Measurements from ENCODE around the gene SLC35B2. TPM values are rescaled to one million over a fixed set of nuclear protein-coding genes. Genes with fewer than 3 reads are reported as not detected.

SLC35B2 gene
- total and polyA plus RNA-seq, 2 experiments from 2014 or later = 14.0 to 30.9 TPM

DNA sequence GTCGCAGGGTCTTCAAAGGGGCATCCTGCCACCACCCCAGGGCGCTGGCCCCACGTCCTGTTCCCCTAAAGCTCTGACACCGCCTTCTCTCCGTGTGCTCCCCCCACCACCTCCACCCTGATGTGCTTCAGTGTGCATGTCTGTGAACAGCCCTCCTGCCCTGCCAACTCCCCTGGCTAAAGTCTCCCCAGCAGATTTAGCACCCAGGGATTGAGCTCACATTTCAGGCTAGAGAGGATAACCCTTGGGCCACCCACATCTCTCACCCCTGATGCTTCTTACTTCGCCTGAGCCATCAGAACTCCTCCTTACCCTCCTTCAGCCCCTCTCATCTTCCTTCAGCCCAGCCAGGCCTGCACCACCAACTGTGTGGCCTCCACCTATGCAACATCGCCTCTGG is 20.4 kb upstream of the SLC35B2 start:
- TF ChIP-seq STAT1 (IDR thresholded peaks at IDR 0.05; ENCODE audit: unreplicated experiment) = no peak
- TF ChIP-seq EZH2 (IDR thresholded peaks at IDR 0.05; ENCODE audit: low read depth, unreplicated experiment) = no peak
- no peak for TF ChIP-seq EZH2phosphoT487 (IDR thresholded peaks at IDR 0.05; ENCODE audit: unreplicated experiment)
- no peak for TF ChIP-seq ZNF114 (CRISPR knock-in tag; IDR thresholded peaks at IDR 0.05)
- TF ChIP-seq POLR2AphosphoS5 (IDR thresholded peaks at IDR 0.05; ENCODE audit: low read depth) = no peak
- TF ChIP-seq, protein P1, sequence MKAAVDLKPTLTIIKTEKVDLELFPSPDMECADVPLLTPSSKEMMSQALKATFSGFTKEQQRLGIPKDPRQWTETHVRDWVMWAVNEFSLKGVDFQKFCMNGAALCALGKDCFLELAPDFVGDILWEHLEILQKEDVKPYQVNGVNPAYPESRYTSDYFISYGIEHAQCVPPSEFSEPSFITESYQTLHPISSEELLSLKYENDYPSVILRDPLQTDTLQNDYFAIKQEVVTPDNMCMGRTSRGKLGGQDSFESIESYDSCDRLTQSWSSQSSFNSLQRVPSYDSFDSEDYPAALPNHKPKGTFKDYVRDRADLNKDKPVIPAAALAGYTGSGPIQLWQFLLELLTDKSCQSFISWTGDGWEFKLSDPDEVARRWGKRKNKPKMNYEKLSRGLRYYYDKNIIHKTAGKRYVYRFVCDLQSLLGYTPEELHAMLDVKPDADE (IDR thresholded peaks at IDR 0.05) = no peak
- TF ChIP-seq, protein P2, sequence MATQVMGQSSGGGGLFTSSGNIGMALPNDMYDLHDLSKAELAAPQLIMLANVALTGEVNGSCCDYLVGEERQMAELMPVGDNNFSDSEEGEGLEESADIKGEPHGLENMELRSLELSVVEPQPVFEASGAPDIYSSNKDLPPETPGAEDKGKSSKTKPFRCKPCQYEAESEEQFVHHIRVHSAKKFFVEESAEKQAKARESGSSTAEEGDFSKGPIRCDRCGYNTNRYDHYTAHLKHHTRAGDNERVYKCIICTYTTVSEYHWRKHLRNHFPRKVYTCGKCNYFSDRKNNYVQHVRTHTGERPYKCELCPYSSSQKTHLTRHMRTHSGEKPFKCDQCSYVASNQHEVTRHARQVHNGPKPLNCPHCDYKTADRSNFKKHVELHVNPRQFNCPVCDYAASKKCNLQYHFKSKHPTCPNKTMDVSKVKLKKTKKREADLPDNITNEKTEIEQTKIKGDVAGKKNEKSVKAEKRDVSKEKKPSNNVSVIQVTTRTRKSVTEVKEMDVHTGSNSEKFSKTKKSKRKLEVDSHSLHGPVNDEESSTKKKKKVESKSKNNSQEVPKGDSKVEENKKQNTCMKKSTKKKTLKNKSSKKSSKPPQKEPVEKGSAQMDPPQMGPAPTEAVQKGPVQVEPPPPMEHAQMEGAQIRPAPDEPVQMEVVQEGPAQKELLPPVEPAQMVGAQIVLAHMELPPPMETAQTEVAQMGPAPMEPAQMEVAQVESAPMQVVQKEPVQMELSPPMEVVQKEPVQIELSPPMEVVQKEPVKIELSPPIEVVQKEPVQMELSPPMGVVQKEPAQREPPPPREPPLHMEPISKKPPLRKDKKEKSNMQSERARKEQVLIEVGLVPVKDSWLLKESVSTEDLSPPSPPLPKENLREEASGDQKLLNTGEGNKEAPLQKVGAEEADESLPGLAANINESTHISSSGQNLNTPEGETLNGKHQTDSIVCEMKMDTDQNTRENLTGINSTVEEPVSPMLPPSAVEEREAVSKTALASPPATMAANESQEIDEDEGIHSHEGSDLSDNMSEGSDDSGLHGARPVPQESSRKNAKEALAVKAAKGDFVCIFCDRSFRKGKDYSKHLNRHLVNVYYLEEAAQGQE (IDR thresholded peaks at IDR 0.05; ENCODE audit: unreplicated experiment) = no peak
- TF ChIP-seq CREB1 (CRISPR knock-in tag; IDR thresholded peaks at IDR 0.05; ENCODE audit: low read depth) = no peak
- TF ChIP-seq ZNF331 (CRISPR knock-in tag; IDR thresholded peaks at IDR 0.05; ENCODE audit: low read depth) = no peak
- TF ChIP-seq, protein P3, sequence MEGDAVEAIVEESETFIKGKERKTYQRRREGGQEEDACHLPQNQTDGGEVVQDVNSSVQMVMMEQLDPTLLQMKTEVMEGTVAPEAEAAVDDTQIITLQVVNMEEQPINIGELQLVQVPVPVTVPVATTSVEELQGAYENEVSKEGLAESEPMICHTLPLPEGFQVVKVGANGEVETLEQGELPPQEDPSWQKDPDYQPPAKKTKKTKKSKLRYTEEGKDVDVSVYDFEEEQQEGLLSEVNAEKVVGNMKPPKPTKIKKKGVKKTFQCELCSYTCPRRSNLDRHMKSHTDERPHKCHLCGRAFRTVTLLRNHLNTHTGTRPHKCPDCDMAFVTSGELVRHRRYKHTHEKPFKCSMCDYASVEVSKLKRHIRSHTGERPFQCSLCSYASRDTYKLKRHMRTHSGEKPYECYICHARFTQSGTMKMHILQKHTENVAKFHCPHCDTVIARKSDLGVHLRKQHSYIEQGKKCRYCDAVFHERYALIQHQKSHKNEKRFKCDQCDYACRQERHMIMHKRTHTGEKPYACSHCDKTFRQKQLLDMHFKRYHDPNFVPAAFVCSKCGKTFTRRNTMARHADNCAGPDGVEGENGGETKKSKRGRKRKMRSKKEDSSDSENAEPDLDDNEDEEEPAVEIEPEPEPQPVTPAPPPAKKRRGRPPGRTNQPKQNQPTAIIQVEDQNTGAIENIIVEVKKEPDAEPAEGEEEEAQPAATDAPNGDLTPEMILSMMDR (conservative IDR thresholded peaks at IDR 0.05; ENCODE audit: low read depth in 2 of 2) = no peak
- no peak for TF ChIP-seq JUNB (IDR thresholded peaks at IDR 0.05; ENCODE audit: unreplicated experiment)
- no peak for TF ChIP-seq NANOG (IDR thresholded peaks at IDR 0.05; ENCODE audit: borderline replicate concordance)
- TF ChIP-seq, protein P4, sequence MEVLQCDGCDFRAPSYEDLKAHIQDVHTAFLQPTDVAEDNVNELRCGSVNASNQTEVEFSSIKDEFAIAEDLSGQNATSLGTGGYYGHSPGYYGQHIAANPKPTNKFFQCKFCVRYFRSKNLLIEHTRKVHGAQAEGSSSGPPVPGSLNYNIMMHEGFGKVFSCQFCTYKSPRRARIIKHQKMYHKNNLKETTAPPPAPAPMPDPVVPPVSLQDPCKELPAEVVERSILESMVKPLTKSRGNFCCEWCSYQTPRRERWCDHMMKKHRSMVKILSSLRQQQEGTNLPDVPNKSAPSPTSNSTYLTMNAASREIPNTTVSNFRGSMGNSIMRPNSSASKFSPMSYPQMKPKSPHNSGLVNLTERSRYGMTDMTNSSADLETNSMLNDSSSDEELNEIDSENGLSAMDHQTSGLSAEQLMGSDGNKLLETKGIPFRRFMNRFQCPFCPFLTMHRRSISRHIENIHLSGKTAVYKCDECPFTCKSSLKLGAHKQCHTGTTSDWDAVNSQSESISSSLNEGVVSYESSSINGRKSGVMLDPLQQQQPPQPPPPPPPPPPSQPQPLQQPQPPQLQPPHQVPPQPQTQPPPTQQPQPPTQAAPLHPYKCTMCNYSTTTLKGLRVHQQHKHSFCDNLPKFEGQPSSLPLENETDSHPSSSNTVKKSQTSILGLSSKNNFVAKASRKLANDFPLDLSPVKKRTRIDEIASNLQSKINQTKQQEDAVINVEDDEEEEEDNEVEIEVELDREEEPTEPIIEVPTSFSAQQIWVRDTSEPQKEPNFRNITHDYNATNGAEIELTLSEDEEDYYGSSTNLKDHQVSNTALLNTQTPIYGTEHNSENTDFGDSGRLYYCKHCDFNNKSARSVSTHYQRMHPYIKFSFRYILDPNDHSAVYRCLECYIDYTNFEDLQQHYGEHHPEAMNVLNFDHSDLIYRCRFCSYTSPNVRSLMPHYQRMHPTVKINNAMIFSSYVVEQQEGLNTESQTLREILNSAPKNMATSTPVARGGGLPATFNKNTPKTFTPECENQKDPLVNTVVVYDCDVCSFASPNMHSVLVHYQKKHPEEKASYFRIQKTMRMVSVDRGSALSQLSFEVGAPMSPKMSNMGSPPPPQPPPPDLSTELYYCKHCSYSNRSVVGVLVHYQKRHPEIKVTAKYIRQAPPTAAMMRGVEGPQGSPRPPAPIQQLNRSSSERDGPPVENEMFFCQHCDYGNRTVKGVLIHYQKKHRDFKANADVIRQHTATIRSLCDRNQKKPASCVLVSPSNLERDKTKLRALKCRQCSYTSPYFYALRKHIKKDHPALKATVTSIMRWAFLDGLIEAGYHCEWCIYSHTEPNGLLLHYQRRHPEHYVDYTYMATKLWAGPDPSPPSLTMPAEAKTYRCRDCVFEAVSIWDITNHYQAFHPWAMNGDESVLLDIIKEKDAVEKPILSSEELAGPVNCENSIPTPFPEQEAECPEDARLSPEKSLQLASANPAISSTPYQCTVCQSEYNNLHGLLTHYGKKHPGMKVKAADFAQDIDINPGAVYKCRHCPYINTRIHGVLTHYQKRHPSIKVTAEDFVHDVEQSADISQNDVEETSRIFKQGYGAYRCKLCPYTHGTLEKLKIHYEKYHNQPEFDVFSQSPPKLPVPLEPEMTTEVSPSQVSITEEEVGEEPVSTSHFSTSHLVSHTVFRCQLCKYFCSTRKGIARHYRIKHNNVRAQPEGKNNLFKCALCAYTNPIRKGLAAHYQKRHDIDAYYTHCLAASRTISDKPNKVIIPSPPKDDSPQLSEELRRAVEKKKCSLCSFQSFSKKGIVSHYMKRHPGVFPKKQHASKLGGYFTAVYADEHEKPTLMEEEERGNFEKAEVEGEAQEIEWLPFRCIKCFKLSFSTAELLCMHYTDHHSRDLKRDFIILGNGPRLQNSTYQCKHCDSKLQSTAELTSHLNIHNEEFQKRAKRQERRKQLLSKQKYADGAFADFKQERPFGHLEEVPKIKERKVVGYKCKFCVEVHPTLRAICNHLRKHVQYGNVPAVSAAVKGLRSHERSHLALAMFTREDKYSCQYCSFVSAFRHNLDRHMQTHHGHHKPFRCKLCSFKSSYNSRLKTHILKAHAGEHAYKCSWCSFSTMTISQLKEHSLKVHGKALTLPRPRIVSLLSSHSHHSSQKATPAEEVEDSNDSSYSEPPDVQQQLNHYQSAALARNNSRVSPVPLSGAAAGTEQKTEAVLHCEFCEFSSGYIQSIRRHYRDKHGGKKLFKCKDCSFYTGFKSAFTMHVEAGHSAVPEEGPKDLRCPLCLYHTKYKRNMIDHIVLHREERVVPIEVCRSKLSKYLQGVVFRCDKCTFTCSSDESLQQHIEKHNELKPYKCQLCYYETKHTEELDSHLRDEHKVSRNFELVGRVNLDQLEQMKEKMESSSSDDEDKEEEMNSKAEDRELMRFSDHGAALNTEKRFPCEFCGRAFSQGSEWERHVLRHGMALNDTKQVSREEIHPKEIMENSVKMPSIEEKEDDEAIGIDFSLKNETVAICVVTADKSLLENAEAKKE (CRISPR knock-in tag; IDR thresholded peaks at IDR 0.05) = no peak
- no peak overlapping the region for H3K4me3 ChIP-seq
- no peaks in the 10 kb centered on the region for H4K20me1 ChIP-seq (replicated peaks; ENCODE audit: insufficient read depth)
- H3K27me3 ChIP-seq (ENCODE audit: insufficient read depth) = peaks cover 35% of the 10 kb centered on the region
- H3K4me3 Mint-ChIP-seq = no peak overlapping the region
- no peak for ATAC-seq
- H3F3A ChIP-seq (replicated peaks; ENCODE audit: low read depth) = 0 out of 2 replicates have a peak, but pooled peaks cover 8% of the 10 kb centered on the region
- H3K36me3 ChIP-seq (ENCODE audit: insufficient read depth) = no peaks in the 10 kb centered on the region
- no peak overlapping the region for H2AFZ ChIP-seq
- H3K9me2 ChIP-seq (ENCODE audit: insufficient read depth) = no peaks in the 10 kb centered on the region
- no peaks in the 10 kb centered on the region for H3K79me2 ChIP-seq (replicated peaks; ENCODE audit: insufficient read depth)
- no peaks in the 10 kb centered on the region for H3K9me3 Mint-ChIP-seq
- H3K4me1 Mint-ChIP-seq = peaks cover 6% of the 10 kb centered on the region
- peaks cover 6% of the 10 kb centered on the region; the same call in 2 of the 3 replicates for H3K36me3 Mint-ChIP-seq (ENCODE audit: low read depth)
- peaks cover 30% of the 10 kb centered on the region for H3K27me3 Mint-ChIP-seq (ENCODE audit: insufficient read depth, low read depth, poor library complexity)
- H3K27ac Mint-ChIP-seq = no peak overlapping the region
- DNase-seq (ENCODE audit: low spot score) = no peak
- H3K4me2 ChIP-seq = no peak overlapping the region
- no peak overlapping the region for H3K27ac ChIP-seq (ENCODE audit: low read depth)
- no peaks in the 10 kb centered on the region for H3K4me1 ChIP-seq (ENCODE audit: insufficient read depth)

Measured in GM23338 (cell line).